ENCODE measurements around the gene DPM2.

DPM2 gene

GRCh38 chr9:127937388-127938297 lies at the start of gene DPM2:
Gene DPM2, minus strand, starts transcription at chr9:127937854. Its CDS starts 34 bp downstream, at chr9:127937820.
- peak; percentile 86 for DNase-seq

GRCh38 chr9:127987103-127987614 lies 49.5 kb upstream of the DPM2 start:
- DNase-seq = peak; percentile 66

- DNase-seq = no peak
Measured at GRCh38 chr9:127985011-127985410, 47.4 kb upstream of the DPM2 start.

GRCh38 chr9:127983847-127984289 lies 46.2 kb upstream of the DPM2 start:
- no peak for DNase-seq

- no peak for DNase-seq
Measured at GRCh38 chr9:127982912-127983311, 45.3 kb upstream of the DPM2 start.

GRCh38 chr9:127981559-127982121 lies 44.0 kb upstream of the DPM2 start:
- DNase-seq = no peak

GRCh38 chr9:127980706-127981558 lies 43.3 kb upstream of the DPM2 start, which contains the start of gene EEIG1:
Gene EEIG1, minus strand, starts transcription at chr9:127980989. Its CDS starts 852 bp downstream, at chr9:127980137.
- DNase-seq = peak; percentile 88

- DNase-seq = peak; percentile 2
Measured at GRCh38 chr9:127980060-127980705, 42.5 kb upstream of the DPM2 start.

GRCh38 chr9:127979333-127980059 lies 41.8 kb upstream of the DPM2 start:
- DNase-seq = peak; percentile 48

GRCh38 chr9:127979015-127979332 lies 41.3 kb upstream of the DPM2 start:
- no peak for DNase-seq

GRCh38 chr9:127977884-127978647 lies 40.4 kb upstream of the DPM2 start:
- peak; percentile 63 for DNase-seq

- DNase-seq = no peak
Measured at GRCh38 chr9:127977009-127977883, 39.6 kb upstream of the DPM2 start.

- no peak for DNase-seq
Measured at GRCh38 chr9:127976498-127976897, 38.8 kb upstream of the DPM2 start.

- no peak for DNase-seq
Measured at GRCh38 chr9:127975376-127976315, 38.0 kb upstream of the DPM2 start.

- DNase-seq = no peak
Measured at GRCh38 chr9:127974769-127975261, 37.2 kb upstream of the DPM2 start.

- DNase-seq = no peak
Measured at GRCh38 chr9:127974001-127974768, 36.5 kb upstream of the DPM2 start.

GRCh38 chr9:127973169-127974000 lies 35.7 kb upstream of the DPM2 start:
- DNase-seq = no peak
